Kidney glomerular epithelial cell (primary cell): ENCODE measurements around the gene RELA.
"Not testable (repeated sequence)": the region's sequence is repeated elsewhere in the genome, so short reads cannot be mapped to it uniquely, and the experiment has no call there.

Experiments used
- DNase-seq: peaks from one replicate; lab custom pipeline; 2025; lab: John Stamatoyannopoulos, UW

RELA gene

DNA sequence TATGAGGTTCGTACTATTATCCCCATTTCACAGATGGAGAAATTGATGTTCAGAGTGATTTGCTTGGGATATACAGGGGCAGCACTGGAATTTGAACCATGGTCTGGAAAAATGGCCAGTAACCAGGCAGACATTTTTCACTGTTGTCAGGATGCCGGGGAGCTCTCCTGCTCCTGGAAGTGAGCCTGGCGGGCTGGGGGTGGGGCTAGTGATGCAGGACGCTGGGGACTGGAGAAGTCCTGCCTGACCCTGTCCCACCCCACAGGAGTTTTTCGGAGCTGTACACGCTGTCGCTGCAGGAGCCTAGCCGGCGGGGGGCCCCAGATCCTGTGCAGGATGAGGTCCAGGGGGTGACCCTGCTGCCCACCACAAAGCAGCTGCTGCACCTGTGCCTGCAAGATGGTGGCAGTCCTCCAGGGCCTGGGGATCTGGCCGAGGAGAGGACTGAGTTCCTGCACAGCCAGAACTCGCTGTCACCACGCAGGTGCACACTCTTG is 13.7 kb downstream of the RELA start:
- DNase-seq = no peak

DNA sequence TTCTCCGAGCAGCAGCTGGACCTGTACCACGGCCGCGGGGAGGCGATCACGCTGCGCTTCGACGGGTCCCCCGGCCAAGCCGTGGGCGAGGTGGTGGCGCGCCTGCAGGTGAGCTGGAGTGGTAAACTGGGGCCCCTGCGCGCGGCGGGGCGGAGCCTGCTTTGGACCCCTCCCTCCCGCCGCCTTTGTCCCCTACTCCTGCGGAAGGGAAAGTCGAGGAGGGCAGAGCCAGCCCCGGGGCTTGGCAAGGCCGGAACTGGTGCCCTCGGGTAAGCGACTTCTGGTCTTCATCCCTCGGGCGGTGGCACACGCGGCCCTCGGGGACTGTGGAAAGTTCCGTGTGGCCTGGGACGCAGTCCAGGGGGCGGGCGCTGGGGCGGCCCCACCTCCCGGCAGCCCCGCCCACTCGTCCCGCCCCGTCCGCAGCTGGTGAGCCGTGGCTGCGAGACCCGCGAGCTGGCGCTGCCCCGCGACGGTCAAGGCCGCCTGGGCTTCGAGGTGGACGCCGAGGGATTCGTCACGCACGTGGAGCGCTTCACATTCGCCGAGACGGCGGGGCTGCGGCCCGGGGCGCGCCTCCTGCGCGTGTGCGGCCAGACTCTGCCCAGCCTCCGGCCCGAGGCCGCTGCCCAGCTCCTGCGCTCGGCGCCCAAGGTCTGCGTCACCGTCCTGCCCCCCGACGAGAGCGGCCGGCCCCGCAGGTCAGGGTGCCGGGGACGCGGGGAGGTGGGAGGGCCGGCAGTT is 15.6 kb downstream of the RELA start:
- no peak for DNase-seq

DNA sequence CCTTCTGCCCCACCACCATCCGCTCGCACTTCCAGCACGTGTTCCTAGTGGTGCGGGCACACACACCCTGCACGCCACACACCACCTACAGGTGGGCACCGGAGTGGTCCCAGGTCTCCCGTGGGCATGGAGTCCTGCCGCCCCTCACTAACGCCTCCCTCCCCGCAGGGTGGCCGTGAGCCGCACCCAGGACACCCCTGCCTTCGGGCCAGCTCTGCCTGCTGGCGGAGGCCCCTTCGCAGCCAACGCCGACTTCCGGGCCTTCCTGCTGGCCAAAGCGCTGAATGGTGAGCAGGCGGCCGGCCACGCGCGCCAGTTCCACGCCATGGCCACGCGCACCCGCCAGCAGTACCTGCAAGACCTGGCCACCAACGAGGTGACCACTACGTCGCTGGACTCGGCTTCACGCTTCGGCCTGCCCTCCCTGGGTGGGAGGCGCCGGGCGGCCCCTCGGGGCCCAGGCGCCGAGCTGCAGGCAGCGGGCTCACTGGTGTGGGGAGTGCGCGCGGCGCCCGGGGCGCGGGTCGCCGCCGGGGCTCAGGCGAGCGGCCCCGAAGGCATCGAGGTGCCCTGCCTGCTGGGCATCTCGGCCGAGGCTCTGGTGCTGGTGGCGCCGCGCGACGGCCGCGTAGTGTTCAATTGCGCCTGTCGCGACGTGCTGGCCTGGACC is 16.3 kb downstream of the RELA start:
- DNase-seq = no peak

DNA sequence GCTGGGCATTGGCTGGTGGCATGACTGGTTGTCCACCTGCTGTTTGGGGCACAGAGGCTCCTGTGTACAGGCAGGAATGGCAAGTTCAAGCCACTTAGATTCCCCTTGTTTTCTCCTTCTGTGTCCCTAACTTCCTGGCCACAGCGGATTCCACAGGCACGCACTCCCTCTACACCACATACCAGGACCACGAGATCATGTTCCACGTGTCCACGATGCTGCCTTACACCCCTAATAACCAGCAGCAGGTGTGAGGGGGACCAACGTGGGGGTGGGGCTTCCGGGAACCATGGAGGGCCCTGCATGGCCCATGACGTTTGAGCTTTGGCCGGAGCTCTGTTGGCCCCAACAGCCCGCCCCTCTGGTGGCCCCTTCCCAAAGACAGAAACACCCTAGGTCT is 17.0 kb downstream of the RELA start:
- DNase-seq = no peak

DNA sequence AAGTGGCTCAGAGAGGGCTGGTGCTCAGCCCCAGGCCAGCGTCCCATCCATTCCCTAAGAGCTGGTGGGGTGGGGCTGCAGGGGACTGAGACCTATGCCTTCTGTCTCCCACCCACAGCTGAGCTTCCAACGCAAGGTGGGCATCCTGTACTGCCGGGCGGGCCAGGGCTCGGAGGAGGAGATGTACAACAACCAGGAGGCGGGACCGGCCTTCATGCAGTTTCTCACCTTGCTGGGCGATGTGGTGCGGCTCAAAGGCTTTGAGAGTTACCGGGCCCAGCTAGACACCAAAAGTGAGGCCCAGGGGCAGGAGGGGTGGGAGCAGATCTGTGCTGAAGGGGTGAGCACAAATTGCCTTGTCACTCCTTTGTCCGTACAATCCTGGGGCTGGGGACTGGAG is 17.9 kb downstream of the RELA start:
- DNase-seq = no peak

DNA sequence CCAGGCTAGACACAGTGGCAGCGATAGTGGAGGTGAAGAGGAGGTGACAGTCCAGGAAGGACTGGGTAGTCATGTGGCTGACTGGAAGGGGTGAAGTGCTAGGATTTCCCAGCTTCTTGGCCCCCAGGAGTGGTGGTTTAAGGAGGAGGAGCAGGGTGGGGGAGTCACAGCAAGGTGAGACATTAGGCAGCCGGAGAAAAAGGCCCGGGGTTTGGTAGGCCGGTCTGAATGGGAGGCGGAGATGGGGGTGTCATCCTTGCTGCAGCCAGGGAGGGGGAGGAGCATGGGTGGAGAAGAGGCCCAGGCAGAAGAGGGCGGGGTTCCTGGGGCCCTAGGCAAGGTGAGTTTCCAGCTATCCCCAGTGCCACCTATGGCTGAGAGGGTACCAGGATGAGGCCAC is 18.7 kb downstream of the RELA start:
- DNase-seq = no peak

DNA sequence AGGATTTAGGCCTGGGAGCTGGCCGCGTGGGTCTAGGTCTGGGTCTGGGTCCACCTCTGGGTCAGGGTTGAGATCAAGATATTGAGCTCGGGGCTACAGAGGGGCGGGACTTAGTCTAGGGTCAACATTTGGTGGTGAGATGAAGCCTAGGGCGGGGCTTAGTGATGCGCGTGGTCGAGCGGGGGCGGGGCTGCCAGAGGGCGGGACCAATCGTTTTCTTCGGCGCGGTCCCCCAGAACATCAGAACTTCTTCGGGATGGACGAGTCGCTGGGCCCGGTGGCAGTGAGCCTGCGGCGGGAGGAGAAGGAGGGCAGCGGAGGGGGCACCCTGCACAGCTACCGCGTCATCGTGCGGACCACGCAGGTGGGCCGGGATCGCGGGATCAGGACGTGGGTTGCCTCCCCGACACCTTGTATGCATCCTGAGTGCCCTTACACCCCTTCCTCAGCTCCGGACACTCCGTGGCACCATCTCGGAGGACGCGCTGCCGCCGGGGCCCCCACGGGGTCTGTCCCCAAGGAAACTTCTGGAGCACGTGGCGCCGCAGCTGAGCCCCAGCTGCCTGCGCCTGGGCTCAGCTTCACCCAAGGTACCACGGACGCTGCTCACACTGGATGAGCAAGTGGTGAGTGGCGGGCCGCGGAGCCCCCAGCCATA is 20.6 kb downstream of the RELA start:
- DNase-seq = no peak

DNA sequence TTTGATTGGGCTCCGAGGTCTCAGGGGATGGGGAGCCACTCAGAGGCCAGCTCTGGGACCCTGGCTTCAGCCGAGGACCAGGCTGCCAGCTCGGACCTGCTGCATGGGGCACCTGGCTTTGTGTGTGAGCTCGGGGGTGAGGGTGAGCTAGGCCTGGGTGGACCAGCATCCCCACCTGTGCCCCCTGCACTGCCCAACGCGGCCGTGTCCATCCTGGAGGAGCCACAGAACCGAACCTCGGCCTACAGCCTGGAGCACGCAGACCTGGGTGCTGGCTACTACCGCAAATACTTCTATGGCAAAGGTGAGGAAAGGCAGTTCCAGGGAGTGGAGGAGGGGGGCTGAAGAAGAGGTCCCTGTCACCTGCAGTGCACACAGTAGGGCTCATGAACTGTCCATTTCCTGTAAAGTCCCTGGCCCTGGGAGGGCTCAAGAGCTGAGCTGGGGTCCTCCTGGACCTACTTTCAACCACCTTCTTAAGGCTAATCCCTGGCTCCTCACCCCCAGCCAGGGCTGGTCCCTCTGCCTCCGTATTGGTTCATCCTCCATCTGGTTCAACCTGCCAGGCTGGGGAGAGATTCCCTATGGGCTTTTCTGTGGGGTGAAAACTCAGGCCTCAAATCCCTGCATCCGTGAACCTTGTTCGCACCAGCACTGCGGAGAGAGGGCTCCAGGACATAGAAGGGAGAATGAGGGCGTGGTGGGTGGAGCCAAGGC is 21.3 kb downstream of the RELA start:
- DNase-seq = no peak

DNA sequence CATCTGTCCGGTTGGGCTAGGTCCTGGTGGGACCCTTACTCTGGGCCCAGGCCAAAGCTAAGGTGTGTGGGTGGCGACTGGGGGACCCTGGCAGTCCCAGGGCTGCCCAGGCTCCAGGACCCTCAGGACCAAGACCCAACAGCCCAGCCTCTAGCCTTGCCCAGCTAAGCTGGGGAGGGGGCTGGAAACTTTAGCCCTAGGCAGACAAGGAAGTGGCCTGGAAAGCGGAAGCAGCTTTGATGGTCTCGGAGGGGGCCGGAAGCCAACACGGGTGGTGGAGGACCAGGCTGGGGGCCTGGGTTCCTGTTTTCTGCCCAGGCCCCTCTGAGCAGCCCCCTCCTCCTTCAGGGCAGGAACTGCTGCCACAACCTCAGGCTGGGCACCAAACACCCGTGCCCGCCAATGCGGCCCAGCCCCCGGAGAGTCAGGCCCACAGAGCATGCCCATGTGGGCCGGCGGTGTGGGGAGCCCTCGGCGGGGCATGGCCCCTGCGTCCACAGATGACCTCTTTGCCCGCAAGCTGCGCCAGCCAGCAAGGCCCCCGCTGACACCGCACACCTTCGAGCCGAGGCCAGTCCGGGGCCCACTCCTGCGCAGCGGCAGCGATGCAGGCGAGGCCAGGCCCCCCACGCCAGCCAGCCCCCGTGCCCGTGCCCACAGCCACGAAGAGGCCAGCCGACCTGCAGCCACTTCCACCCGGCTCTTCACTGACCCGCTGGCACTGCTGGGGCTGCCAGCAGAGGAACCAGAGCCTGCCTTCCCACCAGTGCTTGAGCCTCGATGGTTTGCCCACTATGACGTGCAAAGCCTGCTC is 22.0 kb downstream of the RELA start:
- no peak for DNase-seq

DNA sequence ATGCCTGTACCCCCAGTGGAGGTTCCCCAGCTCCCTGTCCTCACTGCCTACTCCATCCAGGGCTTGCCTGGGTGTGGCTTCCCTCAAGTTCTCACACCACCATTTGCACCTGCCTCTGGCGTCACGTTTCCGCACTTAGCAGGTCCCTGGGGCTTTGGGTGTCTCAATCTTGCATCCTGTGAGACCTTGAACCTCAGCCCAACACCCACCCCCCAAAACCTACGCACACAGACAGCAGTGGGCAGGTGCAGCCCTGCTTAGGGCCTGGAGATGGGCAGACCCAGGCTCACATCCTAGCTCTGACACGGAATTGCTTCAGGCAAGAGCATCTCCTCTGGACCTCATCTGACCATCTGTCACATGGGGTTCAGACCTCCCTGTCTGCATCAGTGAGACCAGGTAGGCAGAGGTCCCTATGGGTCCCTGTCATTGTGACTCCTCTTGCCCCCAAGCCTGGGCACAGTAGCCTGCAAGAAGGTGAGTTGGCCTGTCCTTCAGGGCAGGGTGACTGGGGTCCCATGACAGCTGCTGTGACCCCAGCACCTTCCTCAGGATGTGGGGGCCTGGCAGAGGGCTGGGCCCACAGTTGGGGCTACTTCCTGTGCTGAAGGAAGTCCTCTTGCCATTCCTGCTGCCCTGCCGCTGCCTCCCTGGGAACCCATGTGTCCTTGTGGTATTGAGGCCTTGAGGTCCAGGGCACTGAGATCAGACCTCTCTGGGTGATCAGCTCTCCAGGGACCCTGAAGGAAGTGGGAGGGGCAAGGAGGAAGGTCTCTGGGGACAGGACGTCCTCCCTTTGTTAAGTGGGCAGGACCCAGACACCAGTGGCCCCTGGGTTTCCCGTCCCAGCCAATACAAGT is 22.9 kb downstream of the RELA start:
- DNase-seq = no peak

DNA sequence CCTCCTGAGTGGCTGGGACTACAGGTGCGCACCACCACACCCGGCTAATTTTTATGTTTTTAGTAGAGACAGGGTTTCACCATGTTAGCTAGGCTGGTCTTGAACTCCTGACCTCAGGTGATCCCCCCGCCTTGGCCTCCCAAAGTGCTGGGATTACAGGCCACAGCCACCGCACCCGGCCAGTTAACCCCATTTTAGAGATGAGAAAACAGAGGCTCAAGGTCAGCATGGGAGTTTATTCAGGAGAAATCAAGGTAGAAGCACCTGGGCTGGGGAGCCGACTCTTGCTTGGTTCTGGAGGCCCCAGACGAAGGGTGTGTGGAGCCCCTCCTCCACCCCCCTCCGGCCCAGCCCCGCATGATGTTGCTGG is 23.5 kb downstream of the RELA start:
- not testable (repeated sequence) for DNase-seq

DNA sequence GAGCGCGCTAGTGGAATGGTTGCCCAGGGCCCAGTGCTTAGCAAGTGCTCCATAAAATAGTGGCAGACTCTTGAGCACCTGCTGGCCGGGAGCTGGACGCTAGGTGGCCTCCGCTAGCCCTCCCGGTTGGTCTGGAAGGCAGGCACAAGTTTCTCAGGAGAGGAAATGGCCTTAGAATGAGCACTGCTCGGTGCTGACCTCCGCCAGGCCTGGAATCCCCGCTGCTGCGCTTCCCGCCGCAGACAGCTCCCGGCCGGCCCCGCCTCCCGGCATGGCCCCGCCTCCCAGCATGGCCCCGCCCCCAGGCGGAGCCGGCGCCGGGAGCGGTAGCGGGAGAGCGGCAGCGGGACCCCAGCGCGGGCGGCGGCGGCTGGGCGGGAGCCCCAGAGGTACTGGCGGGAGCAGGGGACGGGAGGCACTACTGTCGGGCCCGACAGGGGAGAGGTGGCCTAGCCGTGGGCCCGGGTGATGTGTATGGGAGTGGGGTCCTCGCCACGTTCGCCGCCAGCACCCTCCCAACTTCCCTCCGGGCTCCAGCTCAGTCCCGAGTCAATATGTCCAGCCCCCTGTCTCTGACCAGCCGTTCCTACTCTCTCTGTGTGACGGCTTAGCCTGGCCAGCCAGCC is 24.8 kb downstream of the RELA start, which contains the start of gene SIPA1:
SIPA1 (plus strand) TSS at position 308 of the 626 bp plus-strand sequence. CDS start 2,821 bp downstream, outside the sequence.
- DNase-seq = peak; percentile 69

DNA sequence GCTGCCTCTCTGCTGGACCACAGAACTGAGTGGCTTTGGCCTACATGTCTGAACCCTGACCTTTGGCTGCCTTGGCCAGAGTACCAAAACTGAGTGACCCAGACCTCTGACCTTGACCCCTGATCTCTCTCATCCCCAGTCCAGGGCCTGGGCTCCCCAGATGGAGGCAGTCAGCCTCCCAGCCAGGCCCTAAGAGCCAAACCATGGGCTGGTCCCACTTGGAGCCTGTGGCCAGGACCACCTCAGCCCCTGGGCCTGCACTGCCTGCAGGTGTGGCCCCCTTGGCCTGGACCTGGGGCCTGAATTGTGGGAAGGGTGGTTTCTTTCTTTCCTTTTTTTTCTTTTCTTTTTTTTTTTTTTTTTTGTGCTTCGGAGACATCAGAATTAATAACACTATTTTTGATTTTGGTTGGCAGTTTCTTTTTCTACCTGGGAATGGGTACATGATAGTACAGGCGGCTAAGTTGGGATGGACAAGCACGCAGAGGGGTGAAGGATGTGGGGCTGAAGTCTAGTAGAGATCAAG is 25.6 kb downstream of the RELA start:
- DNase-seq = no peak

DNA sequence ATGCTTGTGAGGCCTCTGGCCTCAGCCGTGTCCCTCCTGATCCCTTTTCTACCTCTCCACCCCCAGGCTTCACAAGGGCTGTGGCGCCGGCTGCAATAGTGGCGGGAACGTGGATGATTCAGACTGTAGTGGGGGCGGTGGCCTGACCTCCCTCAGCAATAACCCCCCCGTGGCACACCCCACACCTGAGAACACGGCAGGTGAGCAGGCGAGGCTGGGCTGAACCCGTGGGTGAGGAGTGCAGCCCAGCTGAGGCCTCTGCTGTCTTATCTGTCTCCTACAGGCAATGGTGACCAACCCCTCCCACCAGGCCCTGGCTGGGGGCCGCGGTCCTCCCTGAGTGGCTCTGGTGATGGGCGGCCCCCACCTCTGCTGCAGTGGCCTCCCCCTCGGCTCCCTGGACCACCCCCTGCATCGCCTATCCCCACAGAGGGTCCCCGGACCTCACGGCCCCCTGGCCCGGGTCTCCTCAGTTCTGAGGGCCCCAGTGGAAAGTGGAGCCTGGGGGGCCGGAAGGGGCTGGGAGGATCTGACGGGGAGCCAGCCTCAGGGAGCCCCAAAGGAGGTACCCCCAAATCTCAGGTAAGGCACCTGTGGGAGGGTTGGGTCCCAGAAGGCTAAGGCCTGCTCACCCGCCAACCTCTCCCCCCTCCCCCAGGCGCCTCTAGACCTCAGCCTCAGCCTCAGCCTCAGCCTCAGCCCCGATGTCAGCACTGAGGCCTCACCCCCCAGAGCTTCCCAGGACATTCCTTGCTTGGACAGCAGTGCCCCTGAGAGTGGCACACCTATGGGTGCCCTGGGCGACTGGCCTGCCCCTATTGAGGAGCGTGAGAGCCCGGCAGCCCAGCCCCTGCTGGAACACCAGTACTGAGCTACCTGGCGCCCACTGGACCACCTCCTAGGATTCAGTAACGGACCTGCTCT is 26.3 kb downstream of the RELA start:
- DNase-seq = no peak

DNA sequence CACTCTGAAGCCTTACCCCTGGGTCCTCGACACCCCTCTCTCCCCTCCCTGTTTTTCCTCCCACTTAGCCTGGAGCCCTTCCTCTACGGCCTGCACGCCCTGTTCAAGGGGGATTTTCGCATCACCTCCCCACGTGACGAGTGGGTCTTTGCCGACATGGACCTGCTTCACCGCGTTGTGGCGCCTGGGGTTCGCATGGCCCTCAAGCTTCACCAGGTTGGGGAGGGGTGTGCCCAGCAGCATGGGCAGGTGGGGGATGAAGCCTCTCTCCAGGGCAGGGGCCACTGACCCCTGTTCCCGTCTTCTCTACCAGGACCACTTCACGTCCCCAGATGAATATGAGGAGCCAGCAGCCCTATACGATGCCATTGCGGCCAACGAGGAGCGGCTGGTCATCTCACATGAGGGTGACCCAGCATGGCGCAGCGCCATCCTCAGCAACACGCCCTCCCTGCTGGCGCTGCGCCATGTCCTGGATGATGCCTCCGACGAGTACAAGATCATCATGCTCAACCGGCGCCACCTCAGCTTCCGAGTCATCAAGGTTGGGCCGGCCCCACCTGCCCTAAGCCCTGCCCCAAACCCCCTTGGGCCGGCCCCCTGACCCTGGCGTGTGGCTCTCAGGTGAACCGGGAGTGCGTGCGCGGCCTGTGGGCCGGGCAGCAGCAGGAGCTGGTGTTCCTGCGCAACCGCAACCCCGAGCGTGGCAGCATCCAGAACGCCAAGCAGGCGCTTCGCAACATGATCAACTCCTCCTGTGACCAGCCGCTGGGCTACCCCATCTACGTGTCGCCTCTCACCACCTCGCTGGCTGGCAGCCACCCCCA is 27.6 kb downstream of the RELA start:
- DNase-seq = no peak

DNA sequence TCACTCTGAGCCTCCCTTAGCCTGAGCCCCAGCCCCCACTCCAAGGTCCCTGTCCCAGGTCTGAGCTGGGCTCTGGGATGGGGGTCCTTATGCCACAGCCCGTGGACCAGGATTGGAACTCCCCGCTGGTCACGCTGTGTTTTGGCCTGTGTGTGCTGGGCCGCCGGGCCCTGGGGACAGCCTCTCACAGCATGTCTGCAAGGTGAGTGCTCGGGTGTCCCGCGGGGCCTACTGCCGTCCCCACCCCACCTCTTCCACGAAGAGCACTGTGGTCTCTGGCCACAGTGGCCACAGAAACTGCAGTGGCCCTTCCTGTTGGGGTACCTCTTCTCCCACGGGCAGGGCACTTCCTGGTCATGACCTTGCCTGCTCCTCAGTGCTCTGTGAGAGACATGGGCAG is 28.3 kb downstream of the RELA start:
- DNase-seq = no peak

DNA sequence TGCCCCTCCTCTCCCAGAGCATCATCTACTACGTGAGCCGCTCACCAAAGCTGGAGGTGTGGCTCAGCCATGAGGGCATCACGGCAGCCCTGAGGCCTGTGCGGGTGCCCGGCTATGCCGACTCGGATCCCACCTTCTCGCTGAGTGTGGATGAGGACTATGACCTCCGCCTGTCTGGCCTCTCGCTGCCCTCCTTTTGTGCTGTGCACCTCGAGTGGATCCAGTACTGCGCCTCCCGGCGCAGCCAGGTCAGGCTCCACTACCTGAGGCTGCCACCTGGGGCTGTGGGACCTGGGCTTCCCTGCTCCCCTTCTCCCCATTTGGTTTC is 28.6 kb downstream of the RELA start:
- DNase-seq = no peak
